NT2/D1 (cell line): Measurements from ENCODE around the gene ST6GALNAC3.

Experiments
- SUZ12 ChIP-seq: IDR thresholded peaks from 2 replicates; pipeline ENCODE4 v1.6.1; 2011; ENCODE audit not compliant: insufficient read length, insufficient read depth; ENCODE audit errors: extremely low read depth
- YY1 ChIP-seq: IDR thresholded peaks from 2 replicates; pipeline ENCODE4 v1.6.1; 2011; ENCODE audit not compliant: insufficient read length, insufficient read depth
- ZNF274 ChIP-seq: IDR thresholded peaks from 2 replicates; pipeline ENCODE4 v1.6.1; 2011; ENCODE audit warnings: mild to moderate bottlenecking, low read depth, low read length

DNA sequence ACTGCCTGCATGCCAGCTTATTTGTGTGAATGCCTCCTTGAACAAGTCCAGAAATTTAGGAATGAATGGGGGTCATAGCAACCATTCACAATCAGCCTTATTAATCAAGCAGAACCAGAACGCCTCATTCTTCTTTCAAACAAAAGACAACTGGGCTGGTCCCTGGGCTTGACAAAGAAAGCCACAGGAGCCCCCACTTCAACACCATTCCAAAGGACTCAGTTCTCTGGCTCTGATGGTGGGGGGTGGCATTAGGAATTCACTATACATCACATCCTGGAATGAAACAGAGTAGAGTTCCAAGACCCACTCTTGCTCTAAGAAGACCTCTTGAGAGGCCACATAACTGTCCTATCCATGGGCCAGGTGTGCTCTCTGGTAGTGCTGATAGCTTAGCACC lies 606.1 kb downstream of the ST6GALNAC3 start:
- TF ChIP-seq ZNF274 (no peak), YY1 (no peak), SUZ12 (no peak)
